H1 (cell line): ENCODE results near the gene AIFM3. TPM values are rescaled to one million over a fixed set of nuclear protein-coding genes. Genes with fewer than 3 reads are reported as not detected.

Source experiments
- CTCF ChIA-PET: fragments of 300-600 bp; sonication (Branson Sonifier 250); formaldehyde crosslinking; loops from one replicate; lab custom pipeline; 2021; ENCODE audit not compliant: partially characterized antibody; lab: Charles Lee
- POLR2A ChIA-PET: fragments of 300-600 bp; sonication (Branson Sonifier 250); formaldehyde crosslinking; loops from one replicate; lab custom pipeline; 2021; ENCODE audit warnings: inconsistent platforms; ENCODE audit not compliant: partially characterized antibody; lab: Charles Lee
- DNase-seq, 2 experiments: peaks; one replicate each; pipeline versions ENCODE4 v3.0.0 to v3.0.0-alpha.2; 2010 to 2022; ENCODE audit warnings: low spot score in 2 of 2, low read depth in 1 of 2, mixed read lengths in 1 of 2
- FAIRE-seq: peaks from 2 replicates; lab custom pipeline; 2011; peaks lifted over from hg19 to GRCh38; lab: Jason Lieb, UNC
- H2AFZ ChIP-seq: 2 replicates; pipeline ENCODE4 v1.8.1; 2012; ENCODE audit warnings: low read length, inconsistent platforms
- H2AK5ac ChIP-seq: 2 replicates; pipeline ENCODE4 v1.6.1; 2013; ENCODE audit warnings: low read depth, low read length
- H2BK120ac ChIP-seq: replicated peaks from 2 replicates; pipeline ENCODE3; 2013; ENCODE audit warnings: low read depth, low read length, inconsistent platforms
- H2BK12ac ChIP-seq: 2 replicates; pipeline ENCODE4 v1.6.1; 2013; ENCODE audit warnings: low read depth, low read length
- H2BK15ac ChIP-seq: 2 replicates; pipeline ENCODE4 v1.6.1; 2013; ENCODE audit warnings: low read length
- H2BK20ac ChIP-seq: 2 replicates; pipeline ENCODE4 v1.6.1; 2013; ENCODE audit warnings: low read length
- H2BK5ac ChIP-seq: 2 replicates; pipeline ENCODE4 v1.6.1; 2013; ENCODE audit warnings: low read depth, low read length
- H3K14ac ChIP-seq: 2 replicates; pipeline ENCODE4 v1.6.1; 2013; ENCODE audit warnings: inconsistent platforms; ENCODE audit not compliant: insufficient read length
- H3K18ac ChIP-seq: 2 replicates; pipeline ENCODE4 v1.6.1; 2013; ENCODE audit warnings: low read length; ENCODE audit errors: extremely low read depth
- H3K23ac ChIP-seq: 2 replicates; pipeline ENCODE4 v1.6.1; 2013; ENCODE audit warnings: inconsistent platforms; ENCODE audit not compliant: insufficient read length
- H3K23me2 ChIP-seq: 2 replicates; pipeline ENCODE4 v1.6.1; 2013; ENCODE audit warnings: low read depth, low read length
- H3K27ac ChIP-seq: 2 replicates; pipeline ENCODE4 v1.6.1; 2011; ENCODE audit warnings: low read depth, low read length, inconsistent platforms
- H3K27me3 ChIP-seq, 4 experiments: replicated peaks in 1 of 4; 1 replicate in 1 of 4; 2 replicates in 3 of 4; pipeline versions ENCODE4 v1.6.1 to v1.8.1; 2011 to 2013; ENCODE audit warnings: low read length in 3 of 4, mild to moderate bottlenecking in 3 of 4, inconsistent platforms in 2 of 4, mixed read lengths in 2 of 4, moderate library complexity in 1 of 4; ENCODE audit not compliant: control insufficient read depth in 3 of 4, insufficient read depth in 3 of 4; ENCODE audit errors: extremely low read depth in 1 of 4
- H3K36me3 ChIP-seq, 4 experiments: 2 replicates each; pipeline versions ENCODE4 v1.6.1 to v1.8.1; 2011 to 2013; ENCODE audit warnings: mild to moderate bottlenecking in 4 of 4, low read length in 3 of 4, moderate library complexity in 2 of 4, control low read depth in 1 of 4, inconsistent platforms in 1 of 4; ENCODE audit not compliant: insufficient read depth in 4 of 4, control insufficient read depth in 2 of 4
- H3K4ac ChIP-seq: replicated peaks from 2 replicates; pipeline ENCODE3; 2013; ENCODE audit warnings: low read length, low read depth, mixed read lengths, inconsistent platforms; ENCODE audit not compliant: insufficient read length
- H3K4me1 ChIP-seq, 4 experiments: replicated peaks in 1 of 4; 1 replicate in 1 of 4; 2 replicates in 3 of 4; pipeline versions ENCODE4 v1.6.1 to v1.8.1; 2011 to 2013; ENCODE audit warnings: low read length in 3 of 4, inconsistent platforms in 2 of 4, mixed read lengths in 1 of 4; ENCODE audit not compliant: insufficient read depth in 4 of 4, control insufficient read depth in 3 of 4
- H3K4me2 ChIP-seq, 2 experiments: 2 replicates each; pipeline versions ENCODE4 v1.6.1 to v1.8.1; 2011 to 2013; ENCODE audit warnings: low read depth in 2 of 2, low read length in 2 of 2, control low read depth in 1 of 2, inconsistent platforms in 1 of 2, mild to moderate bottlenecking in 1 of 2; ENCODE audit not compliant: insufficient read depth in 1 of 2
- H3K4me3 ChIP-seq, 4 experiments: fragments of 200-600, 300-600 bp in 1 of 4; sonication (generic), shearing (Covaris generic), sonication (Bioruptor Twin) in 1 of 4; 2 replicates each; pipeline versions ENCODE4 v1.5.1 to v1.8.1; 2011 to 2016; ENCODE audit warnings: low read length in 4 of 4, low read depth in 3 of 4, control low read depth in 2 of 4, inconsistent platforms in 2 of 4, mild to moderate bottlenecking in 2 of 4, mixed read lengths in 1 of 4, moderate library complexity in 1 of 4; ENCODE audit not compliant: insufficient read depth in 2 of 4; ENCODE audit errors: extremely low read depth in 1 of 4
- H3K56ac ChIP-seq: replicated peaks from 2 replicates; pipeline ENCODE3; 2013; ENCODE audit warnings: low read depth, mild to moderate bottlenecking, mixed read lengths, low read length, inconsistent platforms; ENCODE audit not compliant: insufficient read length
- H3K79me1 ChIP-seq: 2 replicates; pipeline ENCODE4 v1.6.1; 2013; ENCODE audit warnings: low read depth, low read length, control low read depth
- H3K79me2 ChIP-seq, 2 experiments: 2 replicates each; pipeline versions ENCODE4 v1.6.1 to v1.8.1; 2012 to 2013; ENCODE audit warnings: low read length in 2 of 2, mild to moderate bottlenecking in 2 of 2, inconsistent platforms in 1 of 2; ENCODE audit not compliant: insufficient read depth in 2 of 2, control insufficient read depth in 1 of 2
- H3K9ac ChIP-seq, 4 experiments: replicated peaks in 1 of 4; 1 replicate in 1 of 4; 2 replicates in 3 of 4; pipeline versions ENCODE4 v1.6.1 to v1.8.1; 2011 to 2013; ENCODE audit warnings: low read depth in 3 of 4, low read length in 3 of 4, control low read depth in 2 of 4, mild to moderate bottlenecking in 2 of 4, moderate library complexity in 2 of 4, inconsistent platforms in 1 of 4; ENCODE audit errors: extremely low read depth in 1 of 4
- H3K9me3 ChIP-seq, 2 experiments: 2 replicates each; pipeline versions ENCODE4 v1.6.1 to v1.8.1; 2012 to 2013; ENCODE audit warnings: mild to moderate bottlenecking in 2 of 2, moderate library complexity in 2 of 2, control low read depth in 1 of 2, inconsistent platforms in 1 of 2, low read depth in 1 of 2, low read length in 1 of 2, mixed read lengths in 1 of 2; ENCODE audit not compliant: insufficient read depth in 2 of 2
- H4K20me1 ChIP-seq, 2 experiments: replicated peaks in 1 of 2; 2 replicates each; pipeline versions ENCODE3 to v1.8.1; 2011 to 2013; ENCODE audit warnings: inconsistent platforms in 2 of 2, low read length in 2 of 2, mild to moderate bottlenecking in 1 of 2; ENCODE audit not compliant: insufficient read depth in 2 of 2, control insufficient read depth in 1 of 2
- H4K5ac ChIP-seq: 2 replicates; pipeline ENCODE4 v1.6.1; 2013; ENCODE audit warnings: low read length, low read depth, mixed read lengths, inconsistent platforms; ENCODE audit not compliant: insufficient read length
- H4K8ac ChIP-seq: 2 replicates; pipeline ENCODE4 v1.8.0; 2013; ENCODE audit warnings: mild to moderate bottlenecking, moderate library complexity, low read length, inconsistent platforms; ENCODE audit not compliant: insufficient read depth; ENCODE audit errors: extremely low read depth
- H4K91ac ChIP-seq: replicated peaks from 2 replicates; pipeline ENCODE3; 2013; ENCODE audit warnings: low read length, mixed read lengths, inconsistent platforms; ENCODE audit not compliant: insufficient read length
- ATF2 ChIP-seq: IDR thresholded peaks from 2 replicates; pipeline ENCODE4 v1.6.1; 2012; ENCODE audit warnings: low read length, inconsistent platforms
- CBX5 ChIP-seq: fragments of 300-800, 300-1000 bp; sonication (generic); IDR thresholded peaks from 2 replicates; pipeline ENCODE4 v1.7.1; 2016; ENCODE audit warnings: antibody characterized with exemption, low read length, low read depth
- CBX8 ChIP-seq: fragments of 300-800, 300-1000 bp; sonication (generic); IDR thresholded peaks from 2 replicates; pipeline ENCODE4 v1.7.1; 2016; ENCODE audit warnings: low read depth, low read length, borderline replicate concordance
- CEBPB ChIP-seq: IDR thresholded peaks from 2 replicates; pipeline ENCODE4 v1.6.1; 2012; ENCODE audit warnings: low read depth, low read length
- CHD2 ChIP-seq: IDR thresholded peaks from 2 replicates; pipeline ENCODE4 v1.6.1; 2012; ENCODE audit warnings: low read length, improper control_type of control experiment
- CTBP2 ChIP-seq: IDR thresholded peaks from 2 replicates; pipeline ENCODE4 v1.7.0; 2011; ENCODE audit warnings: borderline replicate concordance, mild to moderate bottlenecking, moderate library complexity, mixed read lengths, low read length; ENCODE audit not compliant: insufficient read depth, insufficient read length
- NANOG ChIP-seq: IDR thresholded peaks from 2 replicates; pipeline ENCODE4 v1.6.1; 2011; ENCODE audit warnings: low read length, low read depth, mild to moderate bottlenecking, inconsistent platforms; ENCODE audit not compliant: insufficient read depth, poor library complexity, severe bottlenecking
- POU5F1 ChIP-seq: IDR thresholded peaks from 2 replicates; pipeline ENCODE4 v1.6.1; 2011; ENCODE audit warnings: low read depth, mild to moderate bottlenecking, low read length, moderate library complexity
- SIN3A ChIP-seq, 2 experiments: IDR thresholded peaks in 1 of 2; conservative IDR thresholded peaks in 1 of 2; 2 replicates each; pipeline ENCODE4 v1.6.1; 2011 to 2012; ENCODE audit warnings: low read length in 2 of 2, improper control_type of control experiment in 1 of 2, low read depth in 1 of 2, mild to moderate bottlenecking in 1 of 2
- SIX5 ChIP-seq: IDR thresholded peaks from 2 replicates; pipeline ENCODE4 v1.6.1; 2011; ENCODE audit warnings: mild to moderate bottlenecking, low read depth, low read length
- WGBS, 2 experiments: shearing (Covaris generic) in 1 of 2; methylation state at CpG; one replicate each; pipeline versions ENCODE4 v1.1.6 to v1.1.7; 2013 to 2015; ENCODE audit warnings: low lambda C conversion rate in 2 of 2, mixed read lengths in 2 of 2, inconsistent platforms in 1 of 2, low coverage in 1 of 2, missing lambda C conversion rate in 1 of 2; ENCODE audit not compliant: insufficient replicate concordance in 2 of 2, insufficient coverage in 1 of 2, insufficient read length in 1 of 2; ENCODE audit errors: extremely low coverage in 1 of 2, missing lambda C conversion rate in 1 of 2; 5-methylcytosine and 5-hydroxymethylcytosine counted together
- polyA plus RNA-seq, 7 experiments: library from polyadenylated mRNA; depleted of rRNA in 3 of 7; stranded (reverse) in 5 of 7; unstranded in 2 of 7; fragments of >200 nt in 5 of 7; fragments of 200-250 nt in 2 of 7; gene quantifications; 1 replicate in 5 of 7; 2 replicates in 1 of 7; 4 replicates in 1 of 7; pipeline versions ENCODE4 v1.2.1 to v1.2.3, GENCODE V29; 2011 to 2013; ENCODE audit warnings: missing spikeins in 2 of 7, mixed read lengths in 2 of 7
- total RNA-seq: library from RNA; stranded (reverse); fragmentation: NEBNext Ultra II Directional; extraction: Animal tissue kit (Norgen Biotek cat#: 25700); gene quantifications from 2 replicates; pipeline ENCODE4 v1.2.1, GENCODE V29; 2021
- TF ChIP-seq, protein P1 (sequence below): IDR thresholded peaks from 2 replicates; pipeline ENCODE4 v1.6.1; 2011; ENCODE audit warnings: low read depth, mild to moderate bottlenecking, low read length; ENCODE audit not compliant: insufficient read depth

The AIFM3 gene
- total and polyA plus RNA-seq, 2 of the 8 experiments (the other 6 are each of a cell fraction or from before 2014, with no cell fraction given): 0.86 to 1.4 TPM

DNA sequence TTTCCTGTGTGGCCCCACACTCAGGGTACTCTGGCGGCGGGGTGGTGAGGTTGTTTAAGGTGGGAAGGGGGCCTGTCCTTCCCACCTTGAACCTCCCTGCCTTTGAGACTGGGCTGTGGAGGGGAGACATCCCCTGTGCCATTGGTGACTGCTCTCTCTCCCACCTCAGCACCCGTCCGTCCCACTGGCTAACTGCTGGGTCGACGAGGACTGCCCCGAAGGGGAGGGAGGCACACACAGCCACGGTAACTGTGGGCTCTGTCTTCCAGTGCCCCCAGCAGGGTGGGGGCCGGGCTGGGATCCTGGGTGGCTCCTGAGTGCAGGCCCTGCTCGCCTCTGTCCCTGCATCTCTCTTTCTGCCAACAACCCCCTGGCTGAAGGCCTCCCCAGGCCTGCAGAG, 55.5 kb downstream of the AIFM3 start:
- Histone ChIP-seq H3K4ac (no peak overlapping the region), H3K4me3 (no peak overlapping the region), H2BK12ac (no peak overlapping the region), H2AFZ (no peak overlapping the region), H3K27ac (no peak overlapping the region), H3K9me3 (no peaks in the 10 kb centered on the region), H3K56ac (no peak overlapping the region), H2BK5ac (no peak overlapping the region; the same call in 1 of the 2 replicates), H4K5ac (no peak overlapping the region), H4K91ac (no peak overlapping the region), H2BK20ac (no peak overlapping the region), H3K79me1 (no peaks in the 10 kb centered on the region), H3K4me2 (no peak overlapping the region), H3K9ac (no peak overlapping the region), H3K36me3 (no peaks in the 10 kb centered on the region), H3K18ac (no peak overlapping the region), H2AK5ac (peak overlapping the region; percentile 65; the same call in 1 of the 2 replicates), H3K23ac (no peak overlapping the region), H4K8ac (no peak overlapping the region), H2BK120ac (no peak overlapping the region), H3K4me1 (peaks cover 0 to 2% (median 0%) of the 10 kb centered on the region in 4 experiments; a peak in 1 of 7 replicates), H3K23me2 (no peaks in the 10 kb centered on the region), H2BK15ac (no peak overlapping the region), H3K27me3 (no peaks in the 10 kb centered on the region), H3K79me2 (no peaks in the 10 kb centered on the region), H4K20me1 (no peaks in the 10 kb centered on the region), H3K14ac (no peak overlapping the region)
- POLR2A ChIA-PET: interaction anchor here (1.1 kb wide), 1 partner anchor 22 kb away, joined by 3 read pairs; no protein-coding TSS in a partner anchor
- CTCF ChIA-PET: interaction anchor here (1.9 to 3.5 kb wide), 4 partner anchors 11 to 219 kb away, joined by 9 to 37 read pairs (median 14); partner anchors contain the start of gene SLC7A4
- FAIRE-seq (no peak), DNase-seq (no peak)
- WGBS, 2 experiments: 85% methylated on average over 8 of the region's 10 CpGs; no CpG with 5 or more reads in 1 of the 2 experiments
- TF ChIP-seq NANOG (no peak), CBX8 (no peak), POU5F1 (no peak), CTBP2 (no peak), CBX5 (no peak), SIN3A (conservative IDR thresholded peaks at IDR 0.05 in 1 of 2, IDR thresholded peaks at IDR 0.05 in 1 of 2; ENCODE audit: low read depth in 1 of 2, low read length in 2 of 2) (no peak), CHD2 (no peak), CEBPB (no peak), ATF2 (no peak), SIX5 (no peak)
- TF ChIP-seq, protein P1, sequence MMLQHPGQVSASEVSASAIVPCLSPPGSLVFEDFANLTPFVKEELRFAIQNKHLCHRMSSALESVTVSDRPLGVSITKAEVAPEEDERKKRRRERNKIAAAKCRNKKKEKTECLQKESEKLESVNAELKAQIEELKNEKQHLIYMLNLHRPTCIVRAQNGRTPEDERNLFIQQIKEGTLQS: no peak
